Cardiac septum (tissue), 1 donor: Measurements from ENCODE around the gene MMEL1. TPM values are rescaled to one million over a fixed set of nuclear protein-coding genes. Genes with fewer than 3 reads are reported as not detected.
"Not testable (repeated sequence)": the region's sequence is repeated elsewhere in the genome, so short reads cannot be mapped to it uniquely, and the experiment has no call there.

Source experiments
- DNase-seq: peaks from one replicate; pipeline ENCODE4 v3.0.0-alpha.2; 2020; ENCODE audit warnings: low spot score
- intact Hi-C: fragments of 100-400 bp; cut with DNase I; formaldehyde crosslinking; loops from one replicate; pipeline ENCODE4 v1.14.0; 2022
- long read RNA-seq: library from polyadenylated mRNA; unstranded; transcript quantifications from one replicate; pipeline ENCODE4 v2.0.0, GENCODE V29; 2021
- total RNA-seq: library from RNA; stranded (reverse); fragmentation: NEBNext Ultra II Directional; extraction: Animal tissue kit (Norgen Biotek cat#: 25700); gene quantifications from one replicate; pipeline ENCODE4 v1.2.1, GENCODE V29; 2021
- donor health status: DM: no; HTN: no; CAD: no.

The MMEL1 gene
- total RNA-seq: not detected
- long read RNA-seq: 0 reads

GRCh38 chr1:2632561-2633361 is at the start of gene MMEL1:
Gene MMEL1, minus strand, starts transcription at chr1:2633016. Its CDS starts 3,532 bp downstream, at chr1:2629484.
- intact Hi-C loops: no loop called here

GRCh38 chr1:2676726-2677125 is 43.9 kb upstream of the MMEL1 start:
- intact Hi-C loops, DNase-seq: not testable (repeated sequence)

More at GRCh38 chr1:2632561-2633361, at the start of gene MMEL1:
- DNase-seq: peak; percentile 70

GRCh38 chr1:2671656-2672055 is 38.8 kb upstream of the MMEL1 start:
- intact Hi-C loops: not testable (repeated sequence)
- DNase-seq: peak; percentile 72

GRCh38 chr1:2659806-2660205 is 27.0 kb upstream of the MMEL1 start:
- intact Hi-C loops: not testable (repeated sequence)
- DNase-seq: peak; percentile 77

- intact Hi-C loops: not testable (repeated sequence)
- DNase-seq: peak; percentile 71
Measured at GRCh38 chr1:2657909-2658308, 25.1 kb upstream of the MMEL1 start.

GRCh38 chr1:2657124-2657523 is 24.3 kb upstream of the MMEL1 start:
- intact Hi-C loops: not testable (repeated sequence)
- peak; percentile 79 for DNase-seq

GRCh38 chr1:2655598-2656434 is 23.0 kb upstream of the MMEL1 start:
- DNase-seq: peak; percentile 76
- intact Hi-C loops: not testable (repeated sequence)

GRCh38 chr1:2654443-2654948 is 21.7 kb upstream of the MMEL1 start:
- peak; percentile 79 for DNase-seq
- intact Hi-C loops: not testable (repeated sequence)

- DNase-seq: peak; percentile 90
- intact Hi-C loops: not testable (repeated sequence)
Measured at GRCh38 chr1:2653741-2654442, 21.1 kb upstream of the MMEL1 start.

- intact Hi-C loops: not testable (repeated sequence)
- DNase-seq: peak; percentile 79
Measured at GRCh38 chr1:2652926-2653571, 20.2 kb upstream of the MMEL1 start.

GRCh38 chr1:2652152-2652925 is 19.5 kb upstream of the MMEL1 start:
- DNase-seq: peak; percentile 77
- intact Hi-C loops: not testable (repeated sequence)

- DNase-seq: peak; percentile 43
- intact Hi-C loops: no loop called here
Measured at GRCh38 chr1:2650967-2651645, 18.3 kb upstream of the MMEL1 start.

- no peak for DNase-seq
- intact Hi-C loops: loop anchor here (10.0 kb wide), 1 partner anchor 122 kb away; the partner anchor contains the start of gene PANK4
Measured at GRCh38 chr1:2646837-2647236, 14.0 kb upstream of the MMEL1 start.

- intact Hi-C loops: loop anchor here (10.0 kb wide), 1 partner anchor 121 kb away; the partner anchor contains the start of gene PANK4
- DNase-seq: peak; percentile 71
Measured at GRCh38 chr1:2645776-2646175, 13.0 kb upstream of the MMEL1 start.

GRCh38 chr1:2645143-2645542 is 12.3 kb upstream of the MMEL1 start:
- intact Hi-C loops: loop anchor here (10.0 kb wide), 1 partner anchor 120 kb away; the partner anchor contains the start of gene PANK4

GRCh38 chr1:2644591-2645101 is 11.8 kb upstream of the MMEL1 start:
- intact Hi-C loops: loop anchor here (5.0 to 10.0 kb wide), 3 partner anchors 57 to 447 kb away; partner anchors contain the start of genes PANK4 and PRXL2B
- peak; percentile 41 for DNase-seq

More at GRCh38 chr1:2645143-2645542, 12.3 kb upstream of the MMEL1 start:
- DNase-seq: no peak

- peak; percentile 57 for DNase-seq
- intact Hi-C loops: loop anchor here (5.0 to 10.0 kb wide), 3 partner anchors 57 to 447 kb away; partner anchors contain the start of genes PANK4 and PRXL2B
Measured at GRCh38 chr1:2644171-2644570, 11.4 kb upstream of the MMEL1 start.
